ENCODE data around the gene EYS.
"Not testable (repeated sequence)": the region's sequence is repeated elsewhere in the genome, so short reads cannot be mapped to it uniquely, and the experiment has no call there.

Gene EYS

GRCh38 chr6:63807056-63807455 is 1900.0 kb downstream of the EYS start:
- DNase-seq (ENCODE audit: low read depth in 1 of 2, low spot score in 1 of 2), result no peak

DNA sequence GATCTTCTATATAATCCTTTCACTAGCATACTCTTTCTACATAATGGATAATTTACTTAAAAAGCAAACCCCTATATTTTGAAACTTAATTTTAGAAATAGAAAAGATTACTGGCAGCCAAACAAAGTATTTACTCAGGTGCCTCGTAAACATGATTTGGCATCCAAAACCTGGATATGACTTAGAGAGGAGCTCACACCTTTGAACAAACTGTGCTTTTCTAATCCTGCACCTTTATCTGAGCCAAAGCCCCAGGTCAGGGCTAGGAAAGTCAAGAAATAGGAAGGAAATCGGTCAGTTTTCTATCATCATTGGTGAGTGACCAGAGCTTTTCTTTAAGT is 1900.5 kb downstream of the EYS start:
- DNase-seq (ENCODE audit: low read depth in 1 of 2, low spot score in 1 of 2), result no peak

- no peak for DNase-seq (ENCODE audit: low read depth in 1 of 2, low spot score in 1 of 2)
These were observed 1901.0 kb downstream of the EYS start for GRCh38 chr6:63805808-63806572.

DNA sequence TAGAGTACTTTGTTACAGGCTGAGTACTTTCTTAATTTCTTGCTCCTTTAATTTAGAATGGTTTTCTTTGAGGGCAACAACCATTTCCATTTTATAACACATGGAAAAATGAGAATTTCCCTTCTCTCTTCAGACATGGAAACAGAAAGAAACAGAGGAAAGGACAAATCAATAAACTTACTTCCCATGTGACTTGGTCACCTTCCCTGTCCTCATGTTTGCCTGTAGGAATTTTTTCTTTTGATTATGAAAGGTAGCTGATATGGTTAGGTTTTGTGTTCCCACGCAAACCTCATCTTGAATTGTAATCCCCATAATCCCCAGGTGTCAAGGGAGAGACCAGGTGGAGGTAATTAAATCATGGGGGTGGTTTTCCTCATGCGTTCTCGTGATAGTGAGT is 1901.7 kb downstream of the EYS start:
- no peak for DNase-seq (ENCODE audit: low read depth in 1 of 2, low spot score in 1 of 2)

DNA sequence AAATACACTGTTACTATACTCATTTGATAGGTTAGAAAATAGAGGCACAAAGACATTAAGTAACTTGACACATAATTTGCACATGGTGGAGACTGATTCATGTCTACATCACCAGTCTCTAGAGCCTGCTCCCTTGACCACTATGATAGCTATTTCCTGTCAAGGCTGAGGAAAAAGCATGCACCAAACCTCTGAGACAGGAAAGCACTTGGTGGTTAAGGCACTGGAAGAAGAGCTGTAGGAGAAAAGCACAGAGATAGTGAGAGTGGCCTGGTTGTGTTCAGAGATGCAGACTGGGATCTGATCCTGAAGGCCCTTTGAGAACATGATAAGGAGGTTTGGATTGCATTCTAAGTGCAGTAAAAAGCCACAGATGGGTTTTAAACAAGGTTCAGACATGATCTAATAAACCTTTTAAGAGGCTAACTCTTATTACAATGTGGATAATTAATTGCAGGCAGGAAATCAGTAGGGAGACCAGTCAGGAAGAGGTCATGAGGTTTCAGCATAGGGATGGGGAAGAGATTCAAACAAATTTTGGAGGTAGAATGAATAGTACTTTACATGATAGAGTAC is 1902.6 kb downstream of the EYS start:
- no peak for DNase-seq (ENCODE audit: low read depth in 1 of 2, low spot score in 1 of 2)

GRCh38 chr6:63803371-63803770 is 1903.7 kb downstream of the EYS start:
- no peak for DNase-seq (ENCODE audit: low read depth in 1 of 2, low spot score in 1 of 2)

DNA sequence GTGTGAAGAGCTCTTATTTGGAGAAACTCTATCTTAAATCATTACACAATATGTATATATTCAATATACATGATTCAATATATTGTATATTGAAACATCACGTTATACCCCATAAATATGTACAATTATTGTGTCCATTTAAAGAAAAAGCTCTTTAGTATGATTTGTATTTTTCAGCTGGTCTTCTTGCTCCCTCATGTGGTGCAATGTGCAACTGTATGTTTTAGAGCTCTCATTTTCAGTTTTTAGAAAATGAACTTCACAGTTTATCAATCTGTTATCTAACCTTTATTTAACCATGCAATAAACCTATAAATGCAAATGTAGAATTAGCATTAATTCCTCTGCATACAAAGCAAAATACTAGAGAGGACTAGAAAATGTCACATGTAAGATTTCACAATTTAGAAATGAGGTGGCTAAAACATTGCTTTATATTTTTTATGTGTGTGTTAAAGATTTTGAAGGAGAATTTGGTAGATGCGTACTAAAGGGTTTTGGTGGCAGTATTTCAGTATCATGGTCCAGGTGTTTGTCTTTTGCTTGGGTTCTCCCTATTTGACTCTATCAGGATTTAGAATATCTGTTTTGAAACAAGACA is 1904.3 kb downstream of the EYS start:
- no peak for DNase-seq (ENCODE audit: low read depth in 1 of 2, low spot score in 1 of 2)

GRCh38 chr6:63800386-63800785 is 1906.6 kb downstream of the EYS start:
- DNase-seq (ENCODE audit: low read depth in 1 of 2, low spot score in 1 of 2), result not testable (repeated sequence)

GRCh38 chr6:63799813-63800212 is 1907.2 kb downstream of the EYS start:
- DNase-seq (ENCODE audit: low read depth in 1 of 2, low spot score in 1 of 2), result no peak

DNA sequence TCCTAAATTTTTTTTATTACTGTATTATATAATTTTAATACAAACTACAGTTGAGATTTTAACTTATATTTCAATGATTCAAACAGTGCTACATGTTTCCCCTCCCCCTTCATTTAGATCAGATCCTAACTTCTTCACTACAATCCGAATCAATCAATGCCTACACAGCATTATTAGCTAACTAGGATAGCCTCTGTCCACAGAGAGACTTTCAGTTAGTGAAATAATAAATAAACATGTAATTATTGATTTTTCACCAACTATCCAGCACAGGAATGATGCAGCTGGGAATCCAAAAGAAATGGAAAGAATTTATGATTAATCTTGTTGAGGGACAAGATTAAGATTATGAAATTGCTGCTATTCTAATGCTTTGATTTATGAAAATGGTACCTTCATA is 1907.7 kb downstream of the EYS start:
- no peak for DNase-seq (ENCODE audit: low read depth in 1 of 2, low spot score in 1 of 2)

DNA sequence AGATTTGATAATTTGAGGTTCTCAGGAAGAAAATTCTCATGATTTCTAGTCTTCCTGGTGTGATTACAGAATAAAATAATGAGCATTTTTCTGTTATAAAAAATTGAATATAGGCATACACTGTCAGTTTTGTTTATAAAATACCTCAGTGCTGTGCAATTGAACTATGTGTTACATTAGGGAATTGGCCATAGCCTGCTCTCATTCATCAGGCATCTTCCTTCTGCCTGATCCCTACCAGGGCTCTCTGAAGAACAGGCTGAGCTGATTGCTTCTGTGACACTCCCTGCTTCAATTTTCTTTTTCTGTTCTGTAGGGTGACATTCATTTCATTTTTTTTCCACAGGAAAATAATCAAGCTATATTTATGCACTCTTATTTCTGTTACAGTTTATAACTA is 1908.6 kb downstream of the EYS start:
- DNase-seq (ENCODE audit: low read depth in 1 of 2, low spot score in 1 of 2), result no peak

DNA sequence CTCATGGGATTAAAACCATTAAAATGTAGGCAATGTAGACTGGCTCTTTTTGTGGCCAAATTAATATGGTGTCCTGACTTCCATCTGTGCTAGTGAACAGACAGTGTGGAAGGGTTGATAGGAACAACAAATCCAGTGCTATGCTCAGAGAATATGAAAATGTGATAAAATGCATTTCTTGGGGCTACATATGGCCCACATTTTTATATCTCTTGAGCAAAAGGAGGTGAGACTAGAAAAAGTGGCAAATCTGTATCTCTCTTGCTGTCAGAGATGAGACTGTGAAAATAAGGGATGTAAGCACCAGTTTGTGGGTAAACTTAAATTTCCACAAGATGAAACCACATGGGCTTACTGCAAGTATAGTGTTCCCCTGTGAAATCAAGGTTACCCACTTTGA is 1909.3 kb downstream of the EYS start:
- DNase-seq (ENCODE audit: low read depth in 1 of 2, low spot score in 1 of 2), result no peak

DNA sequence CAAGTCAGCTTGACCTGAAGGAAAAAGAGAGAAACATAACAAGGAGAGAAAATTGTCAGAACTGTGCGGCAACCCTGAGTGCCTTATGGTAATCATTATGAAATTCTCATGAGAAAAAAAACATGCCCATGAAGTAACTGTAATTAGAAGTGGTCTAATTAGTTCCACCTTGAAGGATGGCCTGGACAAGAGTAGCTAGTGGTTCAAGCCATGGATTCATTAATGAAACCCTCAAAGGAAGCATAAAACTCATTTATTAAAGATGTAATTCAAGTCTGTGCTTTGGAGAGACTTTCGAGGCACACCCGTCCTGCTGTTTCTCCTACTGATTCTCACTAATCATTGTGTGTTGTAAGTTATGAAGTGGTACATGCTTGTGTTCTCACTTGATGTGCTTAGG is 1911.2 kb downstream of the EYS start:
- no peak for DNase-seq (ENCODE audit: low read depth in 1 of 2, low spot score in 1 of 2)

GRCh38 chr6:63795006-63795405 is 1912.0 kb downstream of the EYS start:
- DNase-seq (ENCODE audit: low read depth in 1 of 2, low spot score in 1 of 2), result no peak

DNA sequence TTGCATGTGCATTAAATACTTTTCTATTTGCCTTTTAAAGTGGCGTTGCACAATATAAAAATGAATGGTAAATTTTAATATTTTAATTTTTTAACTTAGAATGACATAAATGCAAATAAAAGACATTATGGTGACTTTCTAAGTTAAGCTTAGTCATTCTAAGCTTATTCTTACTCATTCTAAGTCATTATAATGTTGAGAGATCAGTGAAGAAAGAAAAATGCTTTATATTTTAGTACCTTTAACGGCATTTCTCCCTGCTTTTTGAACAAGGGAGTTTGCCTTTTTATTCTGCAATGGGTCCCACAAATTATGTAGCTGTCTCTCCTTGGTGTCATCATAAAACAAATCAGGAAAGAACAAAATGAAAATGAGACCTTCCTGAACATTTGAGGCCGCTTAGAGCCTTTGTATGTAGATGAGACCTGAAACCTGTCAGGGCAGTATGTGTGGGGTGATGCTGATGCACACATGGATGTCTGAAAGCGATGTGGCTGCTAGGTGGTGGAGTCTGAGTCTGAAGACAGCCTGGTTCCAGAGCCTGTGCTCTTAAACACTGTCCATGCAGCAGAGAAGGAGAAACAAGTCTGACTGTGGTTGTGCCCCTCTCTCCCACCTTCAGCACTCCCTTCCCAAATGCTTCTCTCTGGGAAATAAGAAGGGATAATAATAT is 1913.4 kb downstream of the EYS start:
- DNase-seq (ENCODE audit: low read depth in 1 of 2, low spot score in 1 of 2), result no peak

DNA sequence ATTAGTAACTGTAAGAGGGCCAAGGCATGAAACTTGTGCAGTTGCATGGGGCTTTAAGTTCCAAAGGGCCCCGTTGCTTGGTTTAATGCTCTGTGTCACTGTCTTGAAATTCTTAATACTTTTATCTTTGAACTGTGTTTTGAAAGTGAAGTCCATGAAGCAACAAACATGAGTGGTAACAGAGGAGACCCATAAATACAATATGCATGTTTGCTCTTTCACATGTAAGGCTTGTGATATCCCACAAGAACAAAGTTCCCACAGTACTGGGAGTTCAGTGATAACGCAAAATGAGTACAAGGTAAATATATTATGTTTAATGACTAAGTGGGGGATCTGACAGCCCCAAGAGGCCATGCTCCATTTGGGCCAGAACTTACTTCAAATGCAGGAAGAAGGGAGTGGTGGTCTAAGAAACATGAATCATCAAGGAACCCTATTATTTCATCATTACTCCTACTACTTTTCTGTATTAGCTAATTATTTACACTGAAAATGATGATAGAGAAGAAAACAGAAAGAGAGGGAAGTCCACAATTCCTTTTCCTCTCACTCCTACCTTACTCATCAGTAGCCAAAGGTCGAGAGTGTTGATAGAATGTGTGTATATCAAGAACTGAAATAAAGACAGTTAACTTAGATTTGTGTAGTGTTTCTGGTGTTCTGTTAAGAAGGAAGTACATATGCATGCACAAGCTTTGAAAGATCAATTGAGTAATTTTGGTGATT is 1914.1 kb downstream of the EYS start:
- no peak for DNase-seq (ENCODE audit: low read depth in 1 of 2, low spot score in 1 of 2)

- DNase-seq (ENCODE audit: low read depth in 1 of 2, low spot score in 1 of 2), result no peak
These were observed 1916.7 kb downstream of the EYS start for GRCh38 chr6:63790334-63790733.

GRCh38 chr6:63789699-63790098 is 1917.3 kb downstream of the EYS start:
- no peak for DNase-seq (ENCODE audit: low read depth in 1 of 2, low spot score in 1 of 2)

GRCh38 chr6:63788569-63788968 is 1918.5 kb downstream of the EYS start:
- DNase-seq (ENCODE audit: low read depth in 1 of 2, low spot score in 1 of 2), result no peak

DNA sequence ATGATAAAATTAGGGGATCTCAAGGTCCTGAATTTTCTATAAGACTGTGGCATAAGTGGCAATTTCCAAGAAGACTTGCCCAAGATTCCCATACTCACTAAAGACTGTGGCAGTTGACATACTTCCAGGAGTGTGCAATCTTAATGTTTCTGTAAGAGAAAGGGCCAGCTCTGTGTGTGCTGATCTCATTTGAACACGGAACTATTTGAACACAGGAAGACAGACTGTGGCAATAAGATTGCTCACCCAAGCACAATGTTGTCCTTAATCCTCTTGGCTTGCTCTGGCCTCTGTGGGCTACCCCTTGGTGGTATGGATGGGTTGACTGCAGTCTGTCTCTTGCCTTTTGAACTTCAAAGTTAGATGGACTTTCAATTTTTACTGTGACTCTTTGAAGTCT is 1920.0 kb downstream of the EYS start:
- DNase-seq (ENCODE audit: low read depth in 1 of 2, low spot score in 1 of 2), result no peak

DNA sequence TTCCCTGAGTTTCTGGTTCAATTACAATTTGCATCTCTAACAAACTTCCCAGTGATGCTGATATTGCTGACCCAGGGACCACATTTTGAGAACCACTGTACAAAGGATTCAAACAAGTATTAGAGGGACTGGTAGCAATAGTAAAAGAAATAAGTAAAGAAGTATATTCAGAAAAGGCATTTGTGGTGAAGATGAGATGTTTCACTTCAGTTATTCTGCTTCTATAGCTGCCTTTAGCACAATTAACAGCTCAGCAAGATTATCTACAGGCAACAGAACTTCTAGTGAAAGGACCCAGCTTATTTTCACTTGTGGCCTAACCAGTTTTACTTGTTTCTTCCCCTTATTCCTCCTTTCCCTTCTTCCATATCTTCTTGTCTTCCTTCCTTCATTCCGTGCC is 1922.0 kb downstream of the EYS start:
- no peak for DNase-seq (ENCODE audit: low read depth in 1 of 2, low spot score in 1 of 2)

- no peak for DNase-seq (ENCODE audit: low read depth in 1 of 2, low spot score in 1 of 2)
These were observed 1923.9 kb downstream of the EYS start for GRCh38 chr6:63783096-63783495.
